Measurements from ENCODE around the gene TLN1.

DNA sequence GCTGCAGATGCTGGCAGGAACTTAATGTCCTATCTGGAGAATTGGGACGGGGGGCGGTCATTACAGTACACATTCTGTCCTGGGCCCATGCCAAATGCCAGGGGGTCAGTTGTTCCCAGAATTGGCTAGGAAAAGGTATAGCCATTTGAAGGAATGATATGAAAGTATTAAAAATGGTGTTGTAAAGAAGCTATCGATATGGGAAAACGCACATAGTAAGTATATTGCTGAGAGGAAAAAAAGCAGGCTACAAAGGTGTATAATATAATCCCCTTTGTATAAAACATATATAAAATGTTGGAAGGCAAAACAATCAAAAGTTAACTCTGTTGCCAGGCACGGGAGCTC lies 66.5 kb downstream of the TLN1 start:
- TF ChIP-seq, protein P1, sequence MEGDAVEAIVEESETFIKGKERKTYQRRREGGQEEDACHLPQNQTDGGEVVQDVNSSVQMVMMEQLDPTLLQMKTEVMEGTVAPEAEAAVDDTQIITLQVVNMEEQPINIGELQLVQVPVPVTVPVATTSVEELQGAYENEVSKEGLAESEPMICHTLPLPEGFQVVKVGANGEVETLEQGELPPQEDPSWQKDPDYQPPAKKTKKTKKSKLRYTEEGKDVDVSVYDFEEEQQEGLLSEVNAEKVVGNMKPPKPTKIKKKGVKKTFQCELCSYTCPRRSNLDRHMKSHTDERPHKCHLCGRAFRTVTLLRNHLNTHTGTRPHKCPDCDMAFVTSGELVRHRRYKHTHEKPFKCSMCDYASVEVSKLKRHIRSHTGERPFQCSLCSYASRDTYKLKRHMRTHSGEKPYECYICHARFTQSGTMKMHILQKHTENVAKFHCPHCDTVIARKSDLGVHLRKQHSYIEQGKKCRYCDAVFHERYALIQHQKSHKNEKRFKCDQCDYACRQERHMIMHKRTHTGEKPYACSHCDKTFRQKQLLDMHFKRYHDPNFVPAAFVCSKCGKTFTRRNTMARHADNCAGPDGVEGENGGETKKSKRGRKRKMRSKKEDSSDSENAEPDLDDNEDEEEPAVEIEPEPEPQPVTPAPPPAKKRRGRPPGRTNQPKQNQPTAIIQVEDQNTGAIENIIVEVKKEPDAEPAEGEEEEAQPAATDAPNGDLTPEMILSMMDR (IDR thresholded peaks at IDR 0.05; ENCODE audit: insufficient read depth, low read length): no peak
- TF ChIP-seq, protein P2, sequence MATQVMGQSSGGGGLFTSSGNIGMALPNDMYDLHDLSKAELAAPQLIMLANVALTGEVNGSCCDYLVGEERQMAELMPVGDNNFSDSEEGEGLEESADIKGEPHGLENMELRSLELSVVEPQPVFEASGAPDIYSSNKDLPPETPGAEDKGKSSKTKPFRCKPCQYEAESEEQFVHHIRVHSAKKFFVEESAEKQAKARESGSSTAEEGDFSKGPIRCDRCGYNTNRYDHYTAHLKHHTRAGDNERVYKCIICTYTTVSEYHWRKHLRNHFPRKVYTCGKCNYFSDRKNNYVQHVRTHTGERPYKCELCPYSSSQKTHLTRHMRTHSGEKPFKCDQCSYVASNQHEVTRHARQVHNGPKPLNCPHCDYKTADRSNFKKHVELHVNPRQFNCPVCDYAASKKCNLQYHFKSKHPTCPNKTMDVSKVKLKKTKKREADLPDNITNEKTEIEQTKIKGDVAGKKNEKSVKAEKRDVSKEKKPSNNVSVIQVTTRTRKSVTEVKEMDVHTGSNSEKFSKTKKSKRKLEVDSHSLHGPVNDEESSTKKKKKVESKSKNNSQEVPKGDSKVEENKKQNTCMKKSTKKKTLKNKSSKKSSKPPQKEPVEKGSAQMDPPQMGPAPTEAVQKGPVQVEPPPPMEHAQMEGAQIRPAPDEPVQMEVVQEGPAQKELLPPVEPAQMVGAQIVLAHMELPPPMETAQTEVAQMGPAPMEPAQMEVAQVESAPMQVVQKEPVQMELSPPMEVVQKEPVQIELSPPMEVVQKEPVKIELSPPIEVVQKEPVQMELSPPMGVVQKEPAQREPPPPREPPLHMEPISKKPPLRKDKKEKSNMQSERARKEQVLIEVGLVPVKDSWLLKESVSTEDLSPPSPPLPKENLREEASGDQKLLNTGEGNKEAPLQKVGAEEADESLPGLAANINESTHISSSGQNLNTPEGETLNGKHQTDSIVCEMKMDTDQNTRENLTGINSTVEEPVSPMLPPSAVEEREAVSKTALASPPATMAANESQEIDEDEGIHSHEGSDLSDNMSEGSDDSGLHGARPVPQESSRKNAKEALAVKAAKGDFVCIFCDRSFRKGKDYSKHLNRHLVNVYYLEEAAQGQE (IDR thresholded peaks at IDR 0.05; ENCODE audit: insufficient replicate concordance, low read depth): no peak
- no peak for TF ChIP-seq POLR2AphosphoS5 (IDR thresholded peaks at IDR 0.05; ENCODE audit: low read depth)
- no peak for TF ChIP-seq GABPA (IDR thresholded peaks at IDR 0.05; ENCODE audit: low read depth)
